ENCODE data around the gene SH3RF1. TPM values are rescaled to one million over a fixed set of nuclear protein-coding genes. Genes with fewer than 3 reads are reported as not detected.
A peak's percentile ranks its signal among the peaks of the same experiment; 100 is the strongest.

The SH3RF1 gene
- total RNA-seq, 6 experiments from 2014 or later: 54.5 to 67.1 (median 57.1) TPM

- TF ChIP-seq CTCF (IDR thresholded peaks at IDR 0.05): no peak
These were observed 133.8 kb downstream of the SH3RF1 start for GRCh38 chr4:169136796-169137557.

GRCh38 chr4:169136330-169136729 lies 134.4 kb downstream of the SH3RF1 start:
- no peak for TF ChIP-seq CTCF (IDR thresholded peaks at IDR 0.05)
- Mint-ChIP-seq H3K4me3 (no peak overlapping the region; the same call in 1 of the 2 replicates), H3K9me3 (no peaks in the 10 kb centered on the region), H3K27ac (peak overlapping the region; percentile 38; the same call in 1 of the 2 replicates), H3K36me3 (ENCODE audit: low read depth) (peaks cover 38% of the 10 kb centered on the region), H3K4me1 (ENCODE audit: low read depth) (peaks cover 28% of the 10 kb centered on the region), H3K27me3 (ENCODE audit: insufficient read depth) (peaks cover 5% of the 10 kb centered on the region)
- no peak for DNase-seq

More at GRCh38 chr4:169136796-169137557, 133.8 kb downstream of the SH3RF1 start:
- Mint-ChIP-seq H3K4me3 (no peak overlapping the region), H3K27ac (no peak overlapping the region; the same call in 1 of the 2 replicates), H3K4me1 (ENCODE audit: low read depth) (peaks cover 26% of the 10 kb centered on the region), H3K36me3 (ENCODE audit: low read depth) (peaks cover 33% of the 10 kb centered on the region), H3K9me3 (no peaks in the 10 kb centered on the region), H3K27me3 (ENCODE audit: insufficient read depth) (peaks cover 9% of the 10 kb centered on the region)
- no peak for DNase-seq

GRCh38 chr4:169135776-169136175 lies 135.0 kb downstream of the SH3RF1 start:
- Mint-ChIP-seq H3K4me3 (no peak overlapping the region), H3K36me3 (ENCODE audit: low read depth) (peaks cover 41% of the 10 kb centered on the region), H3K27ac (no peak overlapping the region), H3K27me3 (ENCODE audit: insufficient read depth) (peaks cover 5% of the 10 kb centered on the region), H3K4me1 (ENCODE audit: low read depth) (peaks cover 28% of the 10 kb centered on the region), H3K9me3 (no peaks in the 10 kb centered on the region)
- TF ChIP-seq CTCF (IDR thresholded peaks at IDR 0.05): no peak
- no peak for DNase-seq

- DNase-seq: no peak
- peaks cover 33% of the 10 kb centered on the region for H3K4me1 Mint-ChIP-seq (ENCODE audit: low read depth)
- H3K36me3 Mint-ChIP-seq (ENCODE audit: low read depth): peaks cover 57% of the 10 kb centered on the region
- H3K4me3 Mint-ChIP-seq: no peak overlapping the region
- no peak for TF ChIP-seq CTCF (IDR thresholded peaks at IDR 0.05)
- H3K27me3 Mint-ChIP-seq (ENCODE audit: insufficient read depth): peaks cover 5% of the 10 kb centered on the region
- no peaks in the 10 kb centered on the region for H3K9me3 Mint-ChIP-seq
- H3K27ac Mint-ChIP-seq: peak overlapping the region; percentile 51
These were observed 136.8 kb downstream of the SH3RF1 start for GRCh38 chr4:169133932-169134331.

- DNase-seq: peak; percentile 22
- peaks cover 5% of the 10 kb centered on the region for H3K27me3 Mint-ChIP-seq (ENCODE audit: insufficient read depth)
- no peak overlapping the region for H3K4me3 Mint-ChIP-seq
- no peaks in the 10 kb centered on the region for H3K9me3 Mint-ChIP-seq
- H3K36me3 Mint-ChIP-seq (ENCODE audit: low read depth): peaks cover 62% of the 10 kb centered on the region
- H3K4me1 Mint-ChIP-seq (ENCODE audit: low read depth): peaks cover 33% of the 10 kb centered on the region
- TF ChIP-seq CTCF (IDR thresholded peaks at IDR 0.05): no peak
- H3K27ac Mint-ChIP-seq: peak overlapping the region; percentile 60
These were observed 138.0 kb downstream of the SH3RF1 start for GRCh38 chr4:169132561-169133305.

Measured in HFFc6 (cell line).